GM21786 (cell line): Measurements from ENCODE around the gene ARHGEF3.
"Not testable (repeated sequence)": the region's sequence is repeated elsewhere in the genome, so short reads cannot be mapped to it uniquely, and the experiment has no call there.

Experiments
- ATAC-seq: cut with Tn5 transposase; IDR thresholded peaks from one replicate; pipeline ENCODE4 v1.9.1; 2021; ENCODE audit not compliant: unreplicated experiment

ARHGEF3 gene

GRCh38 chr3:56775838-56776555 is 25.8 kb downstream of the ARHGEF3 start:
- no peak for ATAC-seq

- no peak for ATAC-seq
These were observed 26.3 kb downstream of the ARHGEF3 start for GRCh38 chr3:56775445-56775837.

- no peak for ATAC-seq
These were observed 27.8 kb downstream of the ARHGEF3 start for GRCh38 chr3:56773986-56774385.

- ATAC-seq = no peak
These were observed 28.5 kb downstream of the ARHGEF3 start for GRCh38 chr3:56772952-56773938.

- no peak for ATAC-seq
These were observed 30.4 kb downstream of the ARHGEF3 start for GRCh38 chr3:56771376-56771775.

GRCh38 chr3:56769116-56769707 is 32.5 kb downstream of the ARHGEF3 start:
- ATAC-seq = no peak

GRCh38 chr3:56764904-56765547 is 36.7 kb downstream of the ARHGEF3 start:
- no peak for ATAC-seq

- ATAC-seq = no peak
These were observed 37.6 kb downstream of the ARHGEF3 start for GRCh38 chr3:56764184-56764583.

GRCh38 chr3:56763233-56763632 is 38.5 kb downstream of the ARHGEF3 start:
- no peak for ATAC-seq

GRCh38 chr3:56762718-56763117 is 39.0 kb downstream of the ARHGEF3 start:
- no peak for ATAC-seq

GRCh38 chr3:56761887-56762651 is 39.7 kb downstream of the ARHGEF3 start:
- ATAC-seq = no peak

GRCh38 chr3:56761023-56761422 is 40.7 kb downstream of the ARHGEF3 start:
- no peak for ATAC-seq

- ATAC-seq = no peak
These were observed 42.2 kb downstream of the ARHGEF3 start for GRCh38 chr3:56759532-56759931.

GRCh38 chr3:56758539-56758981 is 43.2 kb downstream of the ARHGEF3 start:
- ATAC-seq = peak; percentile 85

- not testable (repeated sequence) for ATAC-seq
These were observed 43.7 kb downstream of the ARHGEF3 start for GRCh38 chr3:56758042-56758441.

- no peak for ATAC-seq
These were observed 46.9 kb downstream of the ARHGEF3 start for GRCh38 chr3:56754741-56755417.

- ATAC-seq = peak; percentile 88
These were observed 48.4 kb downstream of the ARHGEF3 start for GRCh38 chr3:56753206-56753820.

GRCh38 chr3:56751056-56751707 is 50.6 kb downstream of the ARHGEF3 start:
- no peak for ATAC-seq
